ENCODE results near the gene CERS1. TPM values are rescaled to one million over a fixed set of nuclear protein-coding genes. Genes with fewer than 3 reads are reported as not detected.
"Not testable (repeated sequence)": the region's sequence is repeated elsewhere in the genome, so short reads cannot be mapped to it uniquely, and the experiment has no call there.

Gene CERS1
- total RNA-seq, 1 donor from 2014 or later = 1.4 TPM

GRCh38 chr19:18903156-18904037, 7.4 kb upstream of the CERS1 start:
- TF ChIP-seq CTCF (IDR thresholded peaks at IDR 0.05; ENCODE audit: borderline replicate concordance) = no peak
- Histone ChIP-seq H3K9me3 (replicated peaks) (no peaks in the 10 kb centered on the region), H3K27me3 (ENCODE audit: low read depth) (no peaks in the 10 kb centered on the region), H3K36me3 (peaks cover 64% of the 10 kb centered on the region), H3K4me3 (no peak overlapping the region), H3K4me1 (no peaks in the 10 kb centered on the region), H3K27ac (replicated peaks) (no peak overlapping the region)
- no peak for DNase-seq
- intact Hi-C loops (cut with micrococcal nuclease) = no loop called here

GRCh38 chr19:18902519-18902918, 6.6 kb upstream of the CERS1 start:
- H3K4me1 ChIP-seq; H3K27me3 ChIP-seq (ENCODE audit: low read depth); H3K4me3 ChIP-seq; DNase-seq; H3K9me3 ChIP-seq (replicated peaks); intact Hi-C loops (cut with micrococcal nuclease); H3K27ac ChIP-seq (replicated peaks): not testable (repeated sequence)
- H3K36me3 ChIP-seq = peaks cover 62% of the 10 kb centered on the region

DNA sequence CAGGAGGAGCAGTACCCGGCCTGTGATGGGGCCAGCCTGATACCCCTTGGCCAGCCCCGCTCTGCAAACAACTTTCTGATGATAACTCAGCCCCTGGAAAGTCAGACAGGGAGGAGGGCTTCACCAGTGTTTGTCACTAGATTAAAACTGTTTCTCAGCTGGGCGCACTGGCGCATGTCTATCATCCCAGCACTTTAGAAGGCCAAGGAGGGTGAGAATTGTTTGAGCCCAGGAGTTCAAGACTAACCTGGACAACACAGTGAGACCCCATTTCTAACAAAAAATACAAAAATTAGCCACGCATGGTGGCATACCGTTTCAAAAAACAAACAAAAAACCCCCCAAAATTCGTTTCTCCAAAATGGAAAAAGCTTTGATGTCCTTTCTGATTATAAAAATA, 5.5 kb upstream of the CERS1 start:
- peaks cover 54% of the 10 kb centered on the region for H3K36me3 ChIP-seq
- H3K4me3 ChIP-seq = no peak overlapping the region
- H3K27me3 ChIP-seq (ENCODE audit: low read depth) = peaks cover 10% of the 10 kb centered on the region
- peaks cover under 1% of the 10 kb centered on the region for H3K4me1 ChIP-seq
- intact Hi-C loops (cut with micrococcal nuclease) = no loop called here
- no peak for DNase-seq
- no peak for TF ChIP-seq CTCF (IDR thresholded peaks at IDR 0.05; ENCODE audit: borderline replicate concordance)
- H3K9me3 ChIP-seq (replicated peaks) = no peaks in the 10 kb centered on the region
- H3K27ac ChIP-seq (replicated peaks) = no peak overlapping the region

GRCh38 chr19:18900700-18901481, 4.9 kb upstream of the CERS1 start:
- Histone ChIP-seq H3K27me3 (ENCODE audit: low read depth) (peaks cover 14% of the 10 kb centered on the region), H3K4me1 (peaks cover 5% of the 10 kb centered on the region), H3K9me3 (replicated peaks) (no peaks in the 10 kb centered on the region), H3K36me3 (peaks cover 48% of the 10 kb centered on the region), H3K27ac (replicated peaks) (no peak overlapping the region), H3K4me3 (no peak overlapping the region)
- intact Hi-C loops (cut with micrococcal nuclease) = no loop called here
- no peak for DNase-seq
- no peak for TF ChIP-seq CTCF (IDR thresholded peaks at IDR 0.05; ENCODE audit: borderline replicate concordance)

- Histone ChIP-seq H3K4me3 (no peak overlapping the region), H3K4me1 (peaks cover 13% of the 10 kb centered on the region), H3K27ac (replicated peaks) (no peak overlapping the region), H3K9me3 (replicated peaks) (no peaks in the 10 kb centered on the region), H3K27me3 (ENCODE audit: low read depth) (peaks cover 23% of the 10 kb centered on the region), H3K36me3 (peaks cover 38% of the 10 kb centered on the region)
- no peak for DNase-seq
- no peak for TF ChIP-seq CTCF (IDR thresholded peaks at IDR 0.05; ENCODE audit: borderline replicate concordance)
- intact Hi-C loops (cut with micrococcal nuclease) = no loop called here
Measured at GRCh38 chr19:18899624-18900560, 3.9 kb upstream of the CERS1 start.
